Measurements from ENCODE around the gene KDELR3. TPM values are rescaled to one million over a fixed set of nuclear protein-coding genes. Genes with fewer than 3 reads are reported as not detected.
A peak's percentile ranks its signal among the peaks of the same experiment; 100 is the strongest.

Gene KDELR3
- polyA plus RNA-seq, 1 donor: 11.0 TPM

GRCh38 chr22:38481162-38481870, 13.4 kb downstream of the KDELR3 start:
- no peak for DNase-seq

GRCh38 chr22:38481871-38482332, 14.0 kb downstream of the KDELR3 start:
- no peak for DNase-seq

- no peak for DNase-seq
These were observed 14.9 kb downstream of the KDELR3 start for GRCh38 chr22:38482662-38483308.

GRCh38 chr22:38484244-38484643, 16.3 kb downstream of the KDELR3 start:
- no peak for DNase-seq

DNA sequence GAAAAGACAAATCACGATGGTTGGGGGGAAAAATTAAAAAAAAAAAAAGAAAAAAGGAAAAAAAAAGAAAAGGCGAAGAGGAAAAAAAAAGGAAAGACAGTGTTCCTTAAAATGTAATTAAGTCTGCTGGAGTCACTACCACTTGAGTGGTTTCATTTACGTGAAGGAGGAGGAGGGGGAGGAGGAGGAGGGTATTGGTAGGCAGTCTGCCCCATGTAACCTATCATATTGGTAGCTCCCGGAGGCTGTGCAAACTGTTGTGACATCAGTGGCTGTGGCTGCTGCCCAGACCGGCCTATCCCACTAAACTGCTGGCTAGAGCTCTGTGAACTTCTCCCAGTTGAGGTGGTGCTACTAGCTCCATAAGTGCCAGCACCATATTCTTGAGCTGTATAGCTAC, 17.9 kb downstream of the KDELR3 start:
- no peak for DNase-seq

- no peak for DNase-seq
These were observed 20.1 kb downstream of the KDELR3 start for GRCh38 chr22:38487946-38488345.

DNA sequence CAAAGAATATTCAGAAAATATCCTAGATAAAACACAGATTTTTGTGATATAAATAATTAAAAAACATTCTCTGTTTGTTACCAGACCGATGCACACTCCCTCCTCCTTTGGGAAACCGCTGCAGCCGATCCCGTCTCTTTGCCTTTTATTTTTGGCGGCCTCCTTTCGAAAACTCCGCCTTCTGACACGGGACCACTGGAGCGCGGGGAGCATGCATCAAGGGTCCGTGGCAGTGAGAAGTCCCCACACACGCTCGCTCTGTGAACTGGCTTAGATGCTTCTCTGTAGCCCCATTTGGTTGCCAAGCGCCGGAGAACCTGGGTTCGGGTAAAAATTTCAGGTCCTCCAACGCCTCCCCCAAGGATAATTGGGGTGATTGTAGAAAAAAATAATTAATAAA, 21.2 kb downstream of the KDELR3 start:
- no peak for DNase-seq

- no peak for DNase-seq
These were observed 21.8 kb downstream of the KDELR3 start for GRCh38 chr22:38489561-38490145.

DNA sequence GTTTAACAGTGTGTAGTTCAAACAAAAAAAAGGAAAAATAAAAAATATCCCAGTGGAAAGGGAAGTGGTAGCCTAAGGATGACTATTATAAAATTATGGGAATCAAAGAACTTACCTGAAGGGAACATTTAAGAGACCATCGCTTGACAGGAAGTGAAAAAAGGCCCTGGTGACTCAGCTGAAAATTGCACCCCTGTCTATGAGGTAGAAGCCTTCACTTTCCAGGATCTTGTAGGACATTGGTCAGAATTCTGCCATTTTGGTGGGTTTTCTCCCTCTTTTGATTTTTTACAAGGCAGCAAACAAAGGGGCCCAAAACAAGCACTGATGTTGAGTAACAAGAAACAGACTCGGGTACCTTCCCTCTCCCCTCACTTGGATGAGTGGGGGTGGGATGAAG, 22.6 kb downstream of the KDELR3 start:
- DNase-seq: no peak

- DNase-seq: no peak
These were observed 23.0 kb downstream of the KDELR3 start for GRCh38 chr22:38490915-38491314.

- DNase-seq: no peak
These were observed 23.9 kb downstream of the KDELR3 start for GRCh38 chr22:38491707-38492348.

- no peak for DNase-seq
These were observed 26.6 kb downstream of the KDELR3 start for GRCh38 chr22:38494498-38494897.

DNA sequence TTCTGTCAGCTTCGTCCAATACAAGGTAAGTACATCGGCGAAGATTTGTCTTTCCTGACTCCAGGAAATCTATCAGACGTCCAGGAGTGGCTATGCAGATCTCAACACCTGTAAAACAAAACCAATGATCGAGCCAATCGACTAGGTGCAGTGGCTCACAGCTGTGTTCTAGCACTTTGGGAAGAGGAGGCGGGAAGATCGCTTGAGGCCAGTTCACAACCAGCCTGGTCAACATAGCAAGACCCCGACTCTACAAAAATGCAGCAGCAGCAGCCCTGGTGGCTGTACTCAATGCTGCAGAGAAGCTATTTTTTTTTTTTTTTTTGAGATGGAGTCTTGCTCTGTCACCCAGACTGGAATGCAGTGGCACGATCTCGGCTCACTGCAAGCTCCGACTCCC, 27.0 kb downstream of the KDELR3 start:
- DNase-seq: no peak

- no peak for DNase-seq
These were observed 30.0 kb downstream of the KDELR3 start for GRCh38 chr22:38497869-38498268.

DNA sequence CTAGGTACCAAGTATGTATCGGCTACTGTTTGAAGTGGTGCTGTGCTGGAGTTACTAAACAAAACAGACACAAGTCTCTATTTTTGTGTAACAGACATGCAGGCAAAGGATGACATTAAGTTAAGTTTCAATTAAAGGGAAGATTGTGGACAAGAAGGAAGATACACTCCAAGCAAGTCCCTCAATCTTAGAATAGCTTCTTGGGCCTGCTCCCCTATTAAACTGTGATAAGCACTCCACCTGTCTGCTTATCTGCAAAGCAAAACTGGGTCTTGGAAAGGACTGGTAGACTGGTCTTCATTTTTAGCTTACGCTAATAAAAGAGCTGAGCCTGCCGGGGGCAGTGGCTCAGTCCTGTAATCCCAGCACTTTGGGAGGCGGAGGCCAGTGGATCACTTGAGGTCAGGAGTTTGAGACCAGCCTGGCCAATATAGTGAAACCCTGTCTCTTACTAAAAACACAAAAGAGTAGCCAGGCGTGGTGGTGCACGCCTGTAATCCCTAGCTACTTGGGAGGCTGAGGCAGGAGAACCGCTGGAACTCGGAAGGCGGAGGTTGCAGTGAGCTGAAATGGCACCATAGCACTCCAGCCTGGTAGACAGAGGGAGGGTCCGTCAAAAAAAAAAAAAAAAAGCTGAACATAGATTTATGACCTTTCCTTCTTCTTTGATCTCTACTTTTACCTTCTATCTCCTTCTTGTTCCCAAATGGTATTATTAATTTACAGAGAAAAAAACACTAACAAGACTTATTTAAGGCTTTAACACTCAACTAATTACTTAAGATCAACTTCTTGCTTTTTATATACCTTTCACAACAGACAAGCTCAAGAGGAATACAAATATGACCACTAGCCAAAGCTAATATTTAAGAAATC, 34.1 kb downstream of the KDELR3 start:
- DNase-seq: no peak

GRCh38 chr22:38503021-38503420, 35.1 kb downstream of the KDELR3 start:
- no peak for DNase-seq

DNA sequence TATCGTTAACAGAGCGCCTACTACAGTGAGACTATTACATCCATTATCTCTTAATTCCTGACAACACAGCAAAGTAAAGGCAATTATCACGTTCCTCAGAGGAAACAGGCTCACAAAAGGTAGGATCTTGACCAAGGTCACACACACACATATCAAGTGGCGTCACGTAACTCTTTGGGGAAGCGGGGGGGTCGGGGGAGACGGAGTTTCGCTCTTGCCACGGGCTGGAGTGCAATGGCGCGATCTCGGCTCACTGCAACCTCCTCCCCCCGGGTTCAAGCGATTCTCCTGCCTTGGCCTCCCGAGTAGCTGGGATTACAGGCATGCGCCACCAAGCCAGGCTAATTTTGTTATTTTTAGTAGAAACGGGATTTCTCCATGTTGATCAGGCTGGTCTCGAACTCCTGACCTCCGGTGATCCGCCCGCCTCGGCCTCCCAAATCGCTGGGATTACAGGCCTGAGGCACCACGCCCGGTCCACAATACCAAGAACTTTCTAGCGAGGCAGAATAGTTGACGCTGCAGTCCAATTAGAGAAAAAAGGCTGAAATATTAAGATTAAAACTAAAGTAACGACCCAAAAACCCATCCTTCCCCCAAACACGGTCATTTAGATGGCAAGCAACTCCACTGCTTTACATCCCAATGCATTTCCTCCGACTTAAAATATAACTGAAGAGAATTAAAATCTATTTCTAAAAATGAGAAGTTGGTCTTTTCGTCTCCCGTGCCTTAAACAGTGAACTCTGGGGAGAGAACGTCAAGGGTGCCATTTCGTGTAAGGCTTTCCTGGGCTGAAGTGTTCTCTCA, 37.0 kb downstream of the KDELR3 start:
- peak; percentile 54 for DNase-seq

GRCh38 chr22:38505541-38506117, 37.7 kb downstream of the KDELR3 start:
- peak; percentile 64 for DNase-seq

DNA sequence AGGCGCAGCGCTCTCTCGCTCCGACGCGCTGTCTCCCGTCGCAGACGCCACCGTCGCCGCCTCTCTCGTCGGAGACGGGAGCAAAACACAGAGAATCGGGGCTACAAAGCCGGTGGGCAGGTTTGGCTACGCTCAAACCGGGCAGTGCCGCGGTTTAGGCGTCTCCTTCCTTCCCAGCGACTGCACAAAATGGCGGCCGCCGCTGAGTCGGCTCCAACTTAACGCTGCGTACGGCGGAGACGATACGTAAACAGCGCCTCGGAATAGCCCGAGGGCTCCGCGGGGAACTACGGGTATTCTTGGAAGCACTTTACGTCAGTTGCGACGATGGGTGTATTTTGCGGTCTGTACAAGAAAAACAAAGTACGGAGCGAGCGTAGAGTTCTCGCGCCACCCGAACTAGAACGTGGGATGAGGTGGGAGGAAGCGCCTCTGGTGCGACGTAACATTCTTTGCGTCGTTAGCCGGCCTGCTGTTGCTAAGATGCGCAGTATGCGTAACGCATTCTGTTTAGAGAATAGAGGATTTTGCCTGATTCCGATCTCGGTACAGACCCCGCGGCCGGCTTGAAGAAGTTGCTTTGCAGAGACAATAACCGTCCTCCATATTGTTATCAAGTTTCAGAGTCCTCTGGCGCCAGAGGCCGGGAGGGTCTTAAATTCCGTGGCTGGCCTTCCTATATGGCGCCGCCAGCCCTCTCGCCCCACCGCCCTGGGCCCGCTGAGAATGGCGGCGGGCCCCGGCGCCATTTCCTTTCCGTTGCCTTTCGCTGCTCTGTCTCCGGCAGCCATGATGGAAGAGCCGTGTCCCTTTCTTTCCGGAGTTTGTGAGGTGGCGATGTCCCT, 38.4 kb downstream of the KDELR3 start, which contains the start of gene DDX17:
Gene DDX17, minus strand, starts transcription at position 194 of the 845 bp plus-strand sequence.
- peak; percentile 99 for DNase-seq

Measured in left kidney (tissue), 2 donors.